PC-9 (cell line): ENCODE results near the gene PPP1R9B. TPM values are rescaled to one million over a fixed set of nuclear protein-coding genes. Genes with fewer than 3 reads are reported as not detected.
A peak's percentile ranks its signal among the peaks of the same experiment; 100 is the strongest.

ENCODE experiments used
- BruUV-seq: library from RNA; stranded (reverse); fragments of 400-500 nt; replicated peaks from 2 replicates; lab custom pipeline; 2021; lab: Mats Ljungman, UMichigan
- CTCF ChIA-PET: fragments of 300-600 bp; sonication (Branson Sonifier 250); formaldehyde crosslinking; loops from one replicate; lab custom pipeline; 2022; ENCODE audit warnings: antibody characterized with exemption; lab: Charles Lee
- POLR2A ChIA-PET: fragments of 300-600 bp; sonication (Branson Sonifier 250); formaldehyde crosslinking; loops from one replicate; lab custom pipeline; 2022; ENCODE audit warnings: antibody characterized with exemption; ENCODE audit not compliant: unreplicated experiment; lab: Charles Lee
- DNase-seq, 2 experiments: peaks; one replicate each; pipeline versions ENCODE4 v3.0.0 to v3.0.0-alpha.2; 2015 to 2022; ENCODE audit warnings: mixed read lengths in 1 of 2
- H2AFZ ChIP-seq: fragments of 200-600 bp; sonication (generic); 2 replicates; pipeline ENCODE4 v1.8.1; 2017; ENCODE audit warnings: antibody characterized with exemption
- H3F3A ChIP-seq: fragments of 200-600 bp; sonication (generic); 2 replicates; pipeline ENCODE4 v1.8.1; 2017; ENCODE audit warnings: antibody characterized with exemption, mild to moderate bottlenecking, low read depth; ENCODE audit not compliant: insufficient read depth
- H3K27ac ChIP-seq: fragments of 200-600 bp; sonication (generic); 2 replicates; pipeline ENCODE4 v1.6.1; 2016; ENCODE audit warnings: mixed run types
- H3K27me3 ChIP-seq: fragments of 200-600 bp; sonication (generic); 2 replicates; pipeline ENCODE4 v1.6.1; 2016; ENCODE audit warnings: low read depth, mixed run types; ENCODE audit not compliant: insufficient read depth
- H3K36me3 ChIP-seq: fragments of 200-600 bp; sonication (generic); 2 replicates; pipeline ENCODE4 v1.6.1; 2016; ENCODE audit warnings: low read depth, mixed run types
- H3K4me1 ChIP-seq: fragments of 200-600 bp; sonication (generic); replicated peaks from 2 replicates; pipeline ENCODE4 v1.6.1; 2016; ENCODE audit warnings: mixed run types; ENCODE audit not compliant: insufficient read depth
- H3K4me2 ChIP-seq: fragments of 200-600 bp; sonication (generic); 2 replicates; pipeline ENCODE4 v1.6.1; 2017; ENCODE audit warnings: mixed run types
- H3K4me3 ChIP-seq: fragments of 200-600 bp; sonication (generic); 2 replicates; pipeline ENCODE4 v1.6.1; 2016; ENCODE audit warnings: mixed run types
- H3K79me2 ChIP-seq: fragments of 200-600 bp; sonication (generic); 2 replicates; pipeline ENCODE4 v1.6.1; 2017; ENCODE audit warnings: low read depth, mixed run types
- H3K9me2 ChIP-seq: fragments of 200-600 bp; sonication (generic); 2 replicates; pipeline ENCODE4 v1.8.1; 2017; ENCODE audit warnings: mild to moderate bottlenecking; ENCODE audit not compliant: insufficient read depth
- H3K9me3 ChIP-seq: fragments of 200-600 bp; sonication (generic); 2 replicates; pipeline ENCODE4 v1.8.1; 2016; ENCODE audit warnings: low read depth; ENCODE audit not compliant: insufficient read depth
- H4K20me1 ChIP-seq: fragments of 200-600 bp; sonication (generic); 2 replicates; pipeline ENCODE4 v1.8.1; 2017; ENCODE audit not compliant: insufficient read depth
- EZH2 ChIP-seq: fragments of 200-600 bp; sonication (generic); IDR thresholded peaks from 2 replicates; pipeline ENCODE4 v1.8.0; 2017; ENCODE audit warnings: antibody characterized with exemption, low read depth
- intact Hi-C: fragments of 100-400 bp; cut with micrococcal nuclease; formaldehyde crosslinking; loops from one replicate; pipeline ENCODE4 v1.10.0; 2022; ENCODE audit not compliant: unreplicated experiment
- total RNA-seq: library from RNA; stranded (reverse); gene quantifications from 2 replicates; pipeline ENCODE4 v1.2.3, GENCODE V29; 2021
- TF ChIP-seq, protein P1 (sequence below): fragments of 200-600 bp; sonication (generic); conservative IDR thresholded peaks from 2 replicates; pipeline ENCODE4 v1.6.1; 2017; ENCODE audit warnings: mixed run types, antibody characterized with exemption, mild to moderate bottlenecking, moderate library complexity

The PPP1R9B gene
- total RNA-seq, 1 experiment from 2014 or later: 35.8 TPM

DNA sequence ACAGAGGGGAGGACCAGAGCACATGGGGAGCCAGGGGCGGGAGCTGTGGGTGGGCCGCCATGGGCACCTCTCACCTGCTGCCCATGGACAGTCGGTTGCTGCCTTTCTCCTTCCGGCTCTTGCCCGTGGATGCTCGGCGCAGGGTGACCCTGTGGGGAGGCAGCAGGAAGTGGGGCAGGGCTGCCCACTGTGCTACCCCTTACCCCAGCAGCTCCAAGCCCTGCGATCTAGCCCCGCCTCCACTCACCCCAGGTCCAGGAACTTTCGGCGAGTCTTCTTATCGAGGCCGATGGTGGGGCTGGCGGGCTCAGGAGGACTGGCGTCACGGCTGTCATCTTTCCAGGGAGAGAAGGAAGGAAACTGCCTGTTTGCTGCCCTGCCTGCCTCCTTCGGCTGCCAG is 34.7 kb downstream of the PPP1R9B start:
- BruUV-seq: no TSS peak
- no peak overlapping the region for H3K4me2 ChIP-seq
- no peaks in the 10 kb centered on the region for H3K79me2 ChIP-seq
- H3F3A ChIP-seq: peaks cover 4% of the 10 kb centered on the region; the same call in 1 of the 2 replicates
- H3K27me3 ChIP-seq: peaks cover 39% of the 10 kb centered on the region
- TF ChIP-seq EZH2: no peak
- TF ChIP-seq, protein P1, sequence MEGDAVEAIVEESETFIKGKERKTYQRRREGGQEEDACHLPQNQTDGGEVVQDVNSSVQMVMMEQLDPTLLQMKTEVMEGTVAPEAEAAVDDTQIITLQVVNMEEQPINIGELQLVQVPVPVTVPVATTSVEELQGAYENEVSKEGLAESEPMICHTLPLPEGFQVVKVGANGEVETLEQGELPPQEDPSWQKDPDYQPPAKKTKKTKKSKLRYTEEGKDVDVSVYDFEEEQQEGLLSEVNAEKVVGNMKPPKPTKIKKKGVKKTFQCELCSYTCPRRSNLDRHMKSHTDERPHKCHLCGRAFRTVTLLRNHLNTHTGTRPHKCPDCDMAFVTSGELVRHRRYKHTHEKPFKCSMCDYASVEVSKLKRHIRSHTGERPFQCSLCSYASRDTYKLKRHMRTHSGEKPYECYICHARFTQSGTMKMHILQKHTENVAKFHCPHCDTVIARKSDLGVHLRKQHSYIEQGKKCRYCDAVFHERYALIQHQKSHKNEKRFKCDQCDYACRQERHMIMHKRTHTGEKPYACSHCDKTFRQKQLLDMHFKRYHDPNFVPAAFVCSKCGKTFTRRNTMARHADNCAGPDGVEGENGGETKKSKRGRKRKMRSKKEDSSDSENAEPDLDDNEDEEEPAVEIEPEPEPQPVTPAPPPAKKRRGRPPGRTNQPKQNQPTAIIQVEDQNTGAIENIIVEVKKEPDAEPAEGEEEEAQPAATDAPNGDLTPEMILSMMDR: no peak
- no peak overlapping the region for H2AFZ ChIP-seq
- DNase-seq: no peak
- no peaks in the 10 kb centered on the region for H3K9me2 ChIP-seq
- CTCF ChIA-PET: interaction anchor here (1.5 kb wide), 1 partner anchor 22 kb away, joined by 3 read pairs; no protein-coding TSS in a partner anchor
- no peak overlapping the region for H3K4me3 ChIP-seq
- no peaks in the 10 kb centered on the region for H4K20me1 ChIP-seq
- POLR2A ChIA-PET: no interaction called here
- no peaks in the 10 kb centered on the region for H3K9me3 ChIP-seq
- H3K36me3 ChIP-seq: no peaks in the 10 kb centered on the region
- H3K27ac ChIP-seq: no peak overlapping the region
- intact Hi-C loops: no loop called here
- H3K4me1 ChIP-seq: 0 out of 2 replicates have a peak, but pooled peaks cover 5% of the 10 kb centered on the region

DNA sequence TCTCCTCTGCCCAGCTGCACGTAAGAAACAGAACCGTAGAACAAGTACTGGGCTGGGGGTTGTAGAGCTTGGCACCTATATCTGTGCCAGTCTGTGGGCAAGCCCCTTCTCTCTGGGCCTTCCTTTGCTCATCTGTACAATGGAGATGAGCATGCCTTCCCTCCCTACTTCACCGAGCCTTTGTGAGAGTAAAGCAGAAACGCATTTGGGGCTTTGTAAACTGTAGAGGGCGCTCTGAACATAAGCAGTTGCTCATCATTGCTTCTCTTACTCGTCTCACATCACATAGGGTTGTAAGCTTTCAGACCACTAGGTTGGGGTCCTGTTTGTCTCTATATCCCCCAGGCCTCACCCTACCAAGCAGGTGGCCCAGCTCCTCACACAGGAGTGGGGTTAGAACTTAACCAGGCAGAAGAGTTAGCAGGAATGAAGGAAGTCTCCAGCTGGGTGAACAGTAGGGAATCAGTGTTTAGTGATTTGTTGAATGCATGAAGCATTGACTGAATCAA is 35.6 kb downstream of the PPP1R9B start:
- H3K27me3 ChIP-seq: peaks cover 33% of the 10 kb centered on the region
- H3K4me1 ChIP-seq: 0 out of 2 replicates have a peak, but pooled peaks cover 5% of the 10 kb centered on the region
- no peak overlapping the region for H3K4me3 ChIP-seq
- no peak overlapping the region for H2AFZ ChIP-seq
- ChIA-PET POLR2A (no interaction called here), CTCF (interaction anchor here (0.6 to 1.5 kb wide), 4 partner anchors 12 to 49 kb away, joined by 3 to 9 read pairs (median 6); partner anchors contain the start of gene SAMD14)
- no peaks in the 10 kb centered on the region for H3K79me2 ChIP-seq
- no peak for TF ChIP-seq EZH2
- TF ChIP-seq, protein P1: peak; percentile 79
- no peaks in the 10 kb centered on the region for H3K9me3 ChIP-seq
- H3K9me2 ChIP-seq: no peaks in the 10 kb centered on the region
- BruUV-seq: TSS peak; percentile 17
- no peak overlapping the region for H3K27ac ChIP-seq
- no peak overlapping the region for H3K4me2 ChIP-seq
- intact Hi-C loops: no loop called here
- no peaks in the 10 kb centered on the region for H4K20me1 ChIP-seq
- no peaks in the 10 kb centered on the region for H3K36me3 ChIP-seq
- peaks cover 4% of the 10 kb centered on the region; the same call in 1 of the 2 replicates for H3F3A ChIP-seq
- DNase-seq: peak; percentile 31 to 56

DNA sequence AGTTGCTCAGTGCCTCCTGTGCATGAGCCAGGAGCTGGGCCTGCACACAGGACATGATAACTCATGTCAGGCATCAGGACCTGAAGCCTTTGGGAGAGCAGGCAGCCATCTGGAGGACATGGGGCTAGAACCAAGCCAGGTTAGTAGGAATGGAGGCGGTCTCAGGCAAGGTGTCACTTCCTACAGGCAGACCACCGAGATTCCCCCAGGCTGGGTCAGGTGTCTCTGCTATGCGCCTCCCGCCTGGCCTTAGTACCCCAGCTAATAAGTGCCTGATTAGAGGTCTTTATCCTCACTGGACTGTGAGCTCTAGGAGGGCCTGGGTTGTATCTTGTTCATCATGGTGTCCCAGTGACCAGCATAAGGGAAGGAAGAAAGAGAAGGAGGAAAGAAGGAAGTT is 36.1 kb downstream of the PPP1R9B start:
- intact Hi-C loops: no loop called here
- ChIA-PET POLR2A (no interaction called here), CTCF (interaction anchor here (0.6 to 1.3 kb wide), 2 partner anchors 12 to 16 kb away, joined by 5 to 7 read pairs; partner anchors contain the start of gene SAMD14)
- Histone ChIP-seq H3K4me3 (no peak overlapping the region), H3K27me3 (peaks cover 28% of the 10 kb centered on the region), H3K9me2 (no peaks in the 10 kb centered on the region), H3K4me1 (0 out of 2 replicates have a peak, but pooled peaks cover 5% of the 10 kb centered on the region), H3K79me2 (no peaks in the 10 kb centered on the region), H4K20me1 (no peaks in the 10 kb centered on the region), H2AFZ (no peak overlapping the region), H3F3A (peaks cover 4% of the 10 kb centered on the region; the same call in 1 of the 2 replicates), H3K4me2 (no peak overlapping the region), H3K9me3 (no peaks in the 10 kb centered on the region), H3K27ac (no peak overlapping the region), H3K36me3 (no peaks in the 10 kb centered on the region)
- TF ChIP-seq EZH2: no peak
- TF ChIP-seq, protein P1: no peak
- no TSS peak for BruUV-seq
- DNase-seq: no peak
